HG02840 (cell line): ENCODE measurements around the gene PLXNA2.

Experiments used
- ATAC-seq: cut with Tn5 transposase; IDR thresholded peaks from one replicate; pipeline ENCODE4 v1.9.1; 2021; ENCODE audit warnings: mild to moderate bottlenecking, moderate library complexity, moderate number of reproducible peaks; ENCODE audit not compliant: unreplicated experiment, low FRiP score

Gene PLXNA2

DNA sequence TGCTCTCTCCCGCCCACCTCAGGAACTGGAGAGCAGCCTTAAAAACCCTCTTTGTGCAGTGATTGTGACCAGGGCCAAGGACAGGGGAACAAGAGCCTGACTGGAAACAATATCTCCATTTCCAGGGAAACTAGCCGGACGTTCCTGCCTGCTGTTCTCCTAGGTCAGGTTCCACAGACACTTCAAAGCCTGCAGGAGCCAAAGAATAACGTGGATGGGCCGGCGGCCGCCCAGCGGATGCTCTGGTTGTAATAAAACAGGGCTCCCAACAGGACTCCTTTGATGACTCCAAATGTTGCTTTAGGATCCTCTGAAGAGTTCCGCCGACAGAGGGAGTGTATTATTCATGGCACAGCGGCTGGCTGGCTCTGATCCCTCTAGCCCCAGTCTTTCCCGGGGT, 162.2 kb downstream of the PLXNA2 start:
- no peak for ATAC-seq

DNA sequence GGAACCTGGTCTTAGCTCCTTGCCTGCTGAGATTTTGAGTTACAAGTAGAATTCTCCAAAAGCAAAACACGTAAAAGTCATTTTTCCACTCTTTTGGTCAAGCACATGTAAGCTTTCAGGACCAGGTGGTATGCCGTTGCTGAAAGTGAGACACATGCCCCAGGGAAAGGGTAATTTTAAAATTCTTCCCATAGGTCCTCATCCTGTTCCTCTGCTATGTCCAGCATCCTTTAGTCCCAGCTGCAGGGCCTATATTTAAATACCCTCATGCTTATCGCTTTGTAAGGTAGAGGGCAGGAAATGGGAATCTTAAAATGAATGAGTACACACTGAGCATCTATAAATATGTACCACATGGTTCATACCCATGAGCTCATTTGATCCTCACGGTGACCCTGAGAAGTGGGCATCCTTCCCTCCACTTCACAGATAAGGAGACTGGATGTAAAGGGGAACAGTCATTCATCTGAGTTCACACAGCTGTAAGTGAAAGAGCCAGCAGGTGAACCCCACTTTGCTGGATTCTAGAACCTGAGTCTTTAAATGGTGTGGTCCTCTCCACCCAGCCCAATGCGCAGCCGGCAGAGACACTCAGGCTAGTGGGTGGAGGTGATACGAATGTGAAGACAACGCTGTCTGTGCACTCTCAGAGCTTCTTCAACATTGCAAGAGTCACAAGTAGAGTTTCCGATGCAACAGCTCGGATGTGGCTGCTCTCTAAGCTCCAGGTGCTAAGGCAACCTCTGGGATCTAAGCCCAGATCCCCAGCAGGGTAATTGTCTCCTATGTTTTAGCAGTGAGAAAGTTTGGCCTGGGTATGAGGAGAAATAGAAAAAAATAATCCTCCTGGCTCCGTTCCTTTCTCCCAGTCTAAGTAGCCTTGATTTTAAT, 163.5 kb downstream of the PLXNA2 start:
- no peak for ATAC-seq

- ATAC-seq, result no peak
Measured at GRCh38 chr1:208079161-208079560, 165.0 kb downstream of the PLXNA2 start.

- no peak for ATAC-seq
Measured at GRCh38 chr1:208078752-208079151, 165.4 kb downstream of the PLXNA2 start.

DNA sequence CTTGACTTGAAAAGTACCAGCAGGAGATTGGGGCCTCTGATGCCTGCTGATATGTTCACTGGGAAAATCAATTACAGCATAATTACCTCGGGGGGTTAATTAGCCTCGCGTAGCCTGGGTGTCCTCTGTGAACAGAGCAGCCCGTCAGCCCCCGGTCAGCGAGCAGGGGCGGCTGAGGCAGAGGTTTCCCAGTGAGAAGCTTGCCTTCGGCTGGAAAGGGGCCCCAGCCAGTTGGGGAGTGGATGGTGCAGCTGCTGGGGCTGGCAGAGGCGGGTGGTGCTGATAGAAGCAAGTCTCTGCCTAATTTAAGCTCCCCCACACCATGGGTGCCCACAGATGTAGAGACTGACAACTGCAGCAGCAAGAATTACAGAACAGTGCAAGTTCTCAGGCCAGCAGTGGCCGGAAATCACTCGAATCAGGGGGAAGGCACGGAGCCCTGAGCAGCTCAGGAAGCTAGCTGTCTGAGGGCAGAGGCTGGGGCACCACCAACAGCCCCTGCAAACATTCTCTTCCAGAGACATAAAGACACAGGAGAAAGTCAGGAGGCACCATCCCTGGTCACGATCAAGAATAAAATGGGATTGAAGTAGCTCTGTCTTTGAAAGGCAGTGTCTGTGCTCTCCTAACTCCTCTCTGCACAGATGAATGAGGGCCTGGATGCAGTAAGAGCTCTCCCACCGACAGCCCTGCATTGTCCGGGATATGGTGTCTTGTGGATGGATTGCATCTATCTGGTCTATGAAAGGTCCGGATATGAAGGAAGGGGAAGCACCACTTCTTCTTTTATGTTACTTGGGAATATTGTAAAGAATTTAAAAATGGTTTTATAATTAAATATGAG, 166.7 kb downstream of the PLXNA2 start:
- ATAC-seq, result no peak

- ATAC-seq, result no peak
Measured at GRCh38 chr1:208074353-208074752, 169.8 kb downstream of the PLXNA2 start.

GRCh38 chr1:208071435-208072031, 172.7 kb downstream of the PLXNA2 start:
- ATAC-seq, result no peak

GRCh38 chr1:208069908-208070307, 174.3 kb downstream of the PLXNA2 start:
- no peak for ATAC-seq

- no peak for ATAC-seq
Measured at GRCh38 chr1:208069317-208069716, 174.9 kb downstream of the PLXNA2 start.

- no peak for ATAC-seq
Measured at GRCh38 chr1:208068908-208069307, 175.3 kb downstream of the PLXNA2 start.

- ATAC-seq, result no peak
Measured at GRCh38 chr1:208068407-208068806, 175.8 kb downstream of the PLXNA2 start.

- ATAC-seq, result no peak
Measured at GRCh38 chr1:208066583-208066982, 177.6 kb downstream of the PLXNA2 start.

- no peak for ATAC-seq
Measured at GRCh38 chr1:208065862-208066261, 178.3 kb downstream of the PLXNA2 start.

DNA sequence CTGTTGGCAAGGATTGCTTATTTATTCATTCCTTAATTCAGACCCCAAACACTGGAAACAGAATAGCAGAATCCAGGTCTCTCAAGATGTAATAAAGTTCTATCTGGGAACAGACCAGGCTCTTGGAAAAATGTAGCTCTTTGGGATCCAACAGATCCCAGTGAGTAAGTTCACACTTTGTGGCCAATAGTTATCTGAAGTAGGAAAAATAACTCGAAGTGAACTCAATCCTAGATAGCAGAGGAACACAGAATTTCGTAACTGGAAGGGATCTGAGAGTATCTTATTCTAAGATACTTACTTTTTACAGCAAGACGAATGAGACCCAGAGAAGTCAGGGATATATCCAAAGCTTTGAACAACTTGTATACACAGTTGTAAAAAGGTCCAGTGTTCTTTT, 182.6 kb downstream of the PLXNA2 start:
- no peak for ATAC-seq

GRCh38 chr1:208061118-208061517, 183.1 kb downstream of the PLXNA2 start:
- ATAC-seq, result no peak

DNA sequence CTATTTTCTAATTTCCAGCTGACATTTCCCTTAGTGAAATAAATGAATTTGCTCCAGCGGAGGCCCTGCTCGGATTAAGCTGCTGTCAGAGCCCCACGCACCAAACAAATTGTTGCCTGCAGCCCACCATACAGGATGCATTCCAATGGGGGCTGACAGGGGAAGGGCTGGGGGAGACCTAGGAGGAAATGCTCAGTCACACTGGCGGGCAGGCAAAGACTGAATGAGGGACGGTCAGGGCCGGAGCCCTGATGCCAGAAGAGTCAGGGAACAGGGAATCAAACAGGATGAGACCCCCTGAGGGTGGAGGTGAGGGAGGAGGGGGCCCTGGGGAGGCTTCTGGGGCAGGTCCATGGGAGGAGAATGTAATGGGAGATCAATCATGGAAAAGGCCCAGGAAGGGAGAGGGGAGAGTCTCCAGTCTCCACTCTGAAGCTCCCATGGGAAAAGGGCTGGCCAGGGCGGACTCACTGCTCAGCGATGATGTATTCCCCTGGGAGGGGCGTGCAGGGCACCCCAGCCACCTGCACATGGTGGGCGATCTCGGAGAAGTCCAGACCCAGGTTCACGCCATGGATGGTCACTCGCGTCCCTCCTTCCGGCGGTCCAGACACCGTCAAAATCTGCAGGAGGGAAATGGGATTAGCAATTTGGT, 183.8 kb downstream of the PLXNA2 start:
- ATAC-seq, result no peak

DNA sequence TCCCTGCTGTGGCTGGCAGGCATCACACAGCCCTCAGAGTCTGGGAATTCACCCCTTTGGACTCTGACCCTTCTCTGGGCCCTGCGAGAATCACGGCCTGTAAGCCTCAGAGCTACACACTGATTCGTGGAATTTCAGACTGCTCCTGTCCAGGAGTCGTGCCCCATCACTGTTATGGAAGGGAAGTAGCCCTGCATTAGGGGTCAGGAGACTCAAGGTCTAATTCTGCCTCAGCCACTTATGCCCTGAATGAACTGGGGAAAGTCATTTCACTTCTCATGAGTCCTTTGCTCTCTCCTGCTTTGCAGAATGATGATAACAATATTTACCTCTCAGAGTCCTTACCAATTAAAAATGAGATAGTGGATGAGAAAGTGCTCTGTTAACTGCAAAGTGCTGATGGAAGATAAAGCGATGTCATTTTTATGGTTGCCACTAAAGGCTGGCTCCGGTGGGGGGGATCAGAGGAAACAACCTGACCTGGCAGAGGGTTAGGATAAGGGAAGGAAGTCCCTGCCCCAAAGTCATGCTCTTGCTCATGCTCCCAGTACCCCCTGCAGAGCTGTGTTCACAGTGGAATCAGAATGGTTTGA, 184.7 kb downstream of the PLXNA2 start:
- ATAC-seq, result no peak

DNA sequence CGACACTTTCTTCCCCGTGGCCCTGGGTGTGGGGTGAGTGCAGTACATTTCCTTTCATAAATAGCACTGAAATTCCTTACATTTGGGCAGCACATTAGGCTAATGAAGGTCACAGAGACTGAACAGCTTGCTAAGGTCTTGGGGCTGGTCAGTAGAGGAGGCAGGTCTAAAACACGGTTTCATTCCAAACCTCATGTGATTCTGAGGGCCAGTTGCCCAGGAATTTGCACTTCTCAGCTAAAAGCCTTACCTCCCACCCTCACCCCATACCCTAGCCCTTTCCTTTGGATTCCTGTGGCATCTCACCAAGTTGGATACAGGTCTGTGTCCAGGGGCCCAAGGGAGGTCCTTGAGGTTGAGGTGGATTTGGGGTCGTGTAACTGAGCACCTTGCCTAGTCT, 185.4 kb downstream of the PLXNA2 start:
- ATAC-seq, result no peak

DNA sequence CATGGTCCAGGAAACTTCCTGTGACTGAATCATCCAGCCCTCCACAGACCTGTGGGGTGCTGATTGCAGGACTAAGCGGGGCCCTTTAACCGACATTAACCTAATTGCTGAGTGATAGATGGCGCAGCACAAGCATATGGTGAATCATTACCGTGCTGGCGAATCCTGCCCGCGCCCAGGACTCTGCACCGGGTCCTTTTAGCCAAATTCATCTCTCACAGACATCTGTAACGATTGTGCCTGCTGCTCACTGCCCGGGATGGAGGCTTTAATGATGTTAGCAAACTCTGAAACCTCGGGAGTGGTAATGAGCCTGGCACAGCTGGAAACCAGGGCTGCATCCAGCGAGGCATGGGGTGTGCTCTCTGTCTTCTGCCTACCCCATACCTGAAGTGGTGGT, 185.9 kb downstream of the PLXNA2 start:
- ATAC-seq, result no peak

DNA sequence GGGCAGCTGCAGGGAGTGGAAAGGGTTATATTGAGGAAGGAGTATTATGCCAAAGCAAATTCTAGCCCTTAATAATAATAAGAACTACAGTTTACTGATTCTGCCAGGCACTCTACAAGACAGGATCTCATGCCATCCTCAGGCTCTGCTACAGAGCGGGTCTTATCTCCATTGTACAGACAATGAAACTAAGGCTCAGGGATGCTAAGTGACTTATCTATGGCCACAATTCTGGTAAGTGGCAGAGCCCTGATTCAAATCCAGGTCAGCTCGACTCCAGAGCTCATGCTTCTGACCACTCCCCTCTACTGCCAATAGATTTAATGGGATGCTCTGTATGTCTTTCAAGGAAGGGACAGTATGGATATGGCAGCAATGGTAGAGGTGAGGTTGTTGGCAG, 187.1 kb downstream of the PLXNA2 start:
- ATAC-seq, result no peak
